H1 (cell line): ENCODE data around the gene YBX2. TPM values are rescaled to one million over a fixed set of nuclear protein-coding genes. Genes with fewer than 3 reads are reported as not detected.
A peak's percentile ranks its signal among the peaks of the same experiment; 100 is the strongest.

Experiments
- BACH1 ChIP-seq: IDR thresholded peaks from 2 replicates; pipeline ENCODE4 v1.6.1; 2012; ENCODE audit warnings: low read length, improper control_type of control experiment
- CEBPB ChIP-seq: IDR thresholded peaks from 2 replicates; pipeline ENCODE4 v1.6.1; 2012; ENCODE audit warnings: low read depth, low read length
- CTBP2 ChIP-seq: IDR thresholded peaks from 2 replicates; pipeline ENCODE4 v1.7.0; 2011; ENCODE audit warnings: borderline replicate concordance, mild to moderate bottlenecking, moderate library complexity, mixed read lengths, low read length; ENCODE audit not compliant: insufficient read depth, insufficient read length
- EP300 ChIP-seq, 2 experiments: IDR thresholded peaks; 1 replicate in 1 of 2; 2 replicates in 1 of 2; pipeline ENCODE4 v1.6.1; 2011 to 2012; ENCODE audit warnings: low read depth in 2 of 2, low read length in 2 of 2, mild to moderate bottlenecking in 2 of 2, borderline replicate concordance in 1 of 2, inconsistent platforms in 1 of 2, moderate library complexity in 1 of 2
- KDM4A ChIP-seq: IDR thresholded peaks from one replicate; pipeline ENCODE4 v1.7.1; 2012; ENCODE audit warnings: low read depth, mild to moderate bottlenecking, moderate library complexity, low read length, inconsistent platforms; ENCODE audit not compliant: severe bottlenecking
- KDM5A ChIP-seq: fragments of 200-600 bp; IDR thresholded peaks from 2 replicates; pipeline ENCODE4 v1.7.1; 2012; ENCODE audit warnings: mild to moderate bottlenecking, low read length, inconsistent platforms, mixed read lengths
- PHF8 ChIP-seq: fragments of 200-600 bp; sonication (generic); conservative IDR thresholded peaks from 2 replicates; pipeline ENCODE4 v1.7.1; 2012; ENCODE audit warnings: low read depth, mild to moderate bottlenecking, inconsistent platforms, low read length, moderate library complexity
- POLR2A ChIP-seq, 2 experiments: IDR thresholded peaks; 1 replicate in 1 of 2; 2 replicates in 1 of 2; pipeline ENCODE4 v1.6.1; 2011; ENCODE audit warnings: low read depth in 2 of 2, low read length in 2 of 2, mild to moderate bottlenecking in 2 of 2; ENCODE audit errors: control extremely low read depth in 1 of 2
- SAP30 ChIP-seq: fragments of 300-600 bp; sonication (generic); IDR thresholded peaks from 2 replicates; pipeline ENCODE4 v1.7.1; 2012; ENCODE audit warnings: low read length, moderate library complexity, mild to moderate bottlenecking, inconsistent platforms; ENCODE audit not compliant: insufficient read depth, insufficient replicate concordance
- polyA plus RNA-seq, 7 experiments: library from polyadenylated mRNA; depleted of rRNA in 3 of 7; stranded (reverse) in 5 of 7; unstranded in 2 of 7; fragments of >200 nt in 5 of 7; fragments of 200-250 nt in 2 of 7; gene quantifications; 1 replicate in 5 of 7; 2 replicates in 1 of 7; 4 replicates in 1 of 7; pipeline versions ENCODE4 v1.2.1 to v1.2.3, GENCODE V29; 2011 to 2013; ENCODE audit warnings: missing spikeins in 2 of 7, mixed read lengths in 2 of 7
- total RNA-seq: library from RNA; stranded (reverse); fragmentation: NEBNext Ultra II Directional; extraction: Animal tissue kit (Norgen Biotek cat#: 25700); gene quantifications from 2 replicates; pipeline ENCODE4 v1.2.1, GENCODE V29; 2021
- TF ChIP-seq, protein P1 (sequence below): IDR thresholded peaks from 2 replicates; pipeline ENCODE4 v1.6.1; 2011; ENCODE audit warnings: low read depth, mild to moderate bottlenecking, low read length; ENCODE audit not compliant: insufficient read depth

YBX2 gene
- total and polyA plus RNA-seq, 2 of the 8 experiments (the other 6 are each of a cell fraction or from before 2014, with no cell fraction given) = 19.2 to 30.5 TPM

DNA sequence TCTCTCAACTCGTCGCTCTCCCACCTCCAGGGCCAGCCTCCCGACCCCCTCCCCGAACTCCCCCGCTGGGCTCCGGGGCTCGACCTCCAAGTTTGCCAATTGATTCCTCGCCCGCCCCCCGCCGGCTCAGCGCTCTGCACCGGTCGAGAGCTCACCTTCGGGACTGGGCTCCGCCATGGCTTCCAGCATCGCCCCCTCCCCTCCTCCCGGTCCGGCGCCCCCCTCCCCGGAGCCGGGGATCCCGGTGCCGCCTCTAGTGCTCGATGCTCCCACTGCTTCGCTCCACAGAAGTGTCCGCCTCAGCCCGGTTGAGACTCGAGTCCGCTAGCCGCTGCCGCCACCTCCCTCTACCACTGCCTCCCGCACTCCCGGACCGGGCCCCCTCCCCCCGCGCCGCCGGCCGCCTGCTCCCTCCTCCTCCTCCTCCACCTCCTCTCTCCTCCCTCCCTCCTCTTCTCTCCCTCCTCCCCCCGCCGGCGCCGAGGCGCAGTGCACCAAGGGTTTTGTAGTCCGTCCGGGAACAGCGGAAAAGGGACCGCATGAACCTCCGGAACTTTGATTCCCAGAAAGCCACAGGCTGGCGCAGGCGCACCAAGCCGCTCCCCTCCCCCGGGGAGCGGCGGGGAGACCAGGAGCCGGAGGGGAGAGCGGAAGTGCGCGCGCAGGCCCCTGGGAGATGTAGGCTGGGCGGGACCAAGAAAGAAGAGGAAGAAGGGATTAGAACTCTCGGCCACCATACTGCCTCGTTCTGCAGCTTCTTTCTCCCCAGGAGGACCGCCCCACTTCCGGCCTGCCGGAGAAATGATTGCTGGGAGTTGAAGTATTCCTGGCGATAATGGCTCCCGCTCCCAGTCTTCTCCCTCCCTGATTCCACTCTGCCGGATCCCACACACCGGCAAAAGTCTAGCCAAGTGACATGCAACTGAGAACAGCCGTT lies 55.1 kb downstream of the YBX2 start, which contains the start of gene PHF23 (continued):
- TF ChIP-seq CTBP2 (peak; percentile 57), SAP30 (no peak), BACH1 (no peak), KDM4A (no peak), PHF8 (0 out of 2 replicates have a peak, but pooled peaks have one; percentile 10), CEBPB (no peak), KDM5A (no peak), EP300 (IDR thresholded peaks at IDR 0.05; ENCODE audit: borderline replicate concordance in 1 of 2, low read depth in 2 of 2, low read length in 2 of 2) (no peak), POLR2A (IDR thresholded peaks at IDR 0.05; ENCODE audit: control extremely low read depth in 1 of 2, low read depth in 2 of 2, low read length in 2 of 2) (peak; percentile 27 to 36; a peak in 1 of 3 replicates)
- TF ChIP-seq, protein P1, sequence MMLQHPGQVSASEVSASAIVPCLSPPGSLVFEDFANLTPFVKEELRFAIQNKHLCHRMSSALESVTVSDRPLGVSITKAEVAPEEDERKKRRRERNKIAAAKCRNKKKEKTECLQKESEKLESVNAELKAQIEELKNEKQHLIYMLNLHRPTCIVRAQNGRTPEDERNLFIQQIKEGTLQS = 0 out of 2 replicates have a peak, but pooled peaks have one; percentile 24
